ENCODE results near the gene BEND7. TPM values are rescaled to one million over a fixed set of nuclear protein-coding genes. Genes with fewer than 3 reads are reported as not detected.

BEND7 gene
- total RNA-seq, 1 donor from 2014 or later = 21.1 TPM

DNA sequence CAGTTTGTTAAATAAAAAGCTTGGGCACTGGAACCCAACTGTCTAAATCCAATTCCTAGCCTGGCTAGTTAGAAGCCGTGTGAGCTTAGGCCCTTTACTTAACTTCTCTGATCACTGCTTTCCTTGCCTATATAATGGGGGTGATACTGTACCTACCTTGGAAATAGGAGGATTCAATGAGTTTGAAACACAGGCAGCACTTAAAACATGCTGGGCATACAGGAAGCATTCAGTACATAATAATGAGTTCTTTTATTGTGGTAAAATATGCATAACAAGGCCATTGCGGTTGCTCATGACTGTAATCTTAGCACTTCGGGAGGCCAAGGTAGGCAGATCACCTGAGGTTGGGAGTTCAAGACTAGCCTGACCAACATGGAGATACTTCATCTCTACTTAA, 133.3 kb downstream of the BEND7 start:
- peaks cover 11% of the 10 kb centered on the region for H3K27me3 Mint-ChIP-seq (ENCODE audit: low read depth, unreplicated experiment)
- no peaks in the 10 kb centered on the region for H4K20me1 ChIP-seq (ENCODE audit: insufficient read depth, low read length)
- no peak overlapping the region for H3K9ac ChIP-seq (ENCODE audit: low read length)
- H3K36me3 ChIP-seq (ENCODE audit: insufficient read depth, low read length) = no peaks in the 10 kb centered on the region
- no peaks in the 10 kb centered on the region for H3K4me1 Mint-ChIP-seq (ENCODE audit: low read depth, unreplicated experiment)
- peaks cover 6% of the 10 kb centered on the region for H3K27me3 ChIP-seq (ENCODE audit: insufficient read depth, low read length)
- H3K4me2 ChIP-seq (ENCODE audit: low read length) = no peak overlapping the region
- no peaks in the 10 kb centered on the region for H3K79me2 ChIP-seq (ENCODE audit: insufficient read depth, low read length)
- H3K9me3 Mint-ChIP-seq (ENCODE audit: unreplicated experiment) = no peaks in the 10 kb centered on the region
- no peaks in the 10 kb centered on the region for H3K9me3 ChIP-seq (ENCODE audit: insufficient read depth, low read depth, low read length)
- H3K36me3 Mint-ChIP-seq (ENCODE audit: low read depth, unreplicated experiment) = no peaks in the 10 kb centered on the region
- H3K4me1 ChIP-seq (ENCODE audit: insufficient read depth, low read length) = no peaks in the 10 kb centered on the region
- no peak overlapping the region for H2AFZ ChIP-seq (ENCODE audit: low read depth, low read length)
- no peak overlapping the region for H3K27ac ChIP-seq (ENCODE audit: low read depth, low read length)
- H3K27ac Mint-ChIP-seq (ENCODE audit: unreplicated experiment) = no peak overlapping the region
- no peak for DNase-seq (ENCODE audit: low read depth)
- H3K4me3 ChIP-seq (ENCODE audit: insufficient read depth, low read depth, low read length) = no peak overlapping the region
- H3K4me3 Mint-ChIP-seq (ENCODE audit: unreplicated experiment) = no peak overlapping the region
- no peak for FAIRE-seq
- TF ChIP-seq, protein P1, sequence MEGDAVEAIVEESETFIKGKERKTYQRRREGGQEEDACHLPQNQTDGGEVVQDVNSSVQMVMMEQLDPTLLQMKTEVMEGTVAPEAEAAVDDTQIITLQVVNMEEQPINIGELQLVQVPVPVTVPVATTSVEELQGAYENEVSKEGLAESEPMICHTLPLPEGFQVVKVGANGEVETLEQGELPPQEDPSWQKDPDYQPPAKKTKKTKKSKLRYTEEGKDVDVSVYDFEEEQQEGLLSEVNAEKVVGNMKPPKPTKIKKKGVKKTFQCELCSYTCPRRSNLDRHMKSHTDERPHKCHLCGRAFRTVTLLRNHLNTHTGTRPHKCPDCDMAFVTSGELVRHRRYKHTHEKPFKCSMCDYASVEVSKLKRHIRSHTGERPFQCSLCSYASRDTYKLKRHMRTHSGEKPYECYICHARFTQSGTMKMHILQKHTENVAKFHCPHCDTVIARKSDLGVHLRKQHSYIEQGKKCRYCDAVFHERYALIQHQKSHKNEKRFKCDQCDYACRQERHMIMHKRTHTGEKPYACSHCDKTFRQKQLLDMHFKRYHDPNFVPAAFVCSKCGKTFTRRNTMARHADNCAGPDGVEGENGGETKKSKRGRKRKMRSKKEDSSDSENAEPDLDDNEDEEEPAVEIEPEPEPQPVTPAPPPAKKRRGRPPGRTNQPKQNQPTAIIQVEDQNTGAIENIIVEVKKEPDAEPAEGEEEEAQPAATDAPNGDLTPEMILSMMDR (IDR thresholded peaks at IDR 0.05; ENCODE audit: insufficient read depth, low read depth, low read length) = no peak
- TF ChIP-seq EZH2 (IDR thresholded peaks at IDR 0.05; ENCODE audit: insufficient read depth, low read length) = no peak

DNA sequence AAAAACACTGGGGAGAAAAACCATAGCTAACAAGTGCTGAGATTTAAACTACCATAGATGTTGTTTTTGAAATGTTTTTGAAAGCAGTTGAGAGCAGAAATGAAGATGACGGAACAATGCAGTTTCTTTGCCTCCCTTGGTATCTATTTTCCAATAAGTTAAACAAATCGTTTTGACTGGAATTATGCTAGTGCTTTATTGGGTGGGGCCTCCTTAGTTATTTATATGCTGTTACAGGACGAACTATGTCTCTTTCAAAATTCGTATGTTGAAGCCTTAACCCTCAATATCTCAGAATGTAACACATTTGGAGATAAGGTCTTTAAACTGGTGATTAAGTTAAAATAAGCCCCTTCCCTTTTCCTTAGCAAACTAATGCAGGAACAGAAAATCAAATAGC, 135.2 kb downstream of the BEND7 start:
- TF ChIP-seq, protein P1 (IDR thresholded peaks at IDR 0.05; ENCODE audit: insufficient read depth, low read depth, low read length) = no peak
- no peak for TF ChIP-seq EZH2 (IDR thresholded peaks at IDR 0.05; ENCODE audit: insufficient read depth, low read length)
- FAIRE-seq = no peak
- Mint-ChIP-seq H3K9me3 (ENCODE audit: unreplicated experiment) (no peaks in the 10 kb centered on the region), H3K4me3 (ENCODE audit: unreplicated experiment) (no peak overlapping the region), H3K36me3 (ENCODE audit: low read depth, unreplicated experiment) (no peaks in the 10 kb centered on the region), H3K27me3 (ENCODE audit: low read depth, unreplicated experiment) (peaks cover 11% of the 10 kb centered on the region), H3K27ac (ENCODE audit: unreplicated experiment) (no peak overlapping the region), H3K4me1 (ENCODE audit: low read depth, unreplicated experiment) (no peaks in the 10 kb centered on the region)
- Histone ChIP-seq H3K9me3 (ENCODE audit: insufficient read depth, low read depth, low read length) (no peaks in the 10 kb centered on the region), H3K4me2 (ENCODE audit: low read length) (no peak overlapping the region), H3K4me3 (ENCODE audit: insufficient read depth, low read depth, low read length) (no peak overlapping the region), H3K79me2 (ENCODE audit: insufficient read depth, low read length) (no peaks in the 10 kb centered on the region), H3K27ac (ENCODE audit: low read depth, low read length) (no peak overlapping the region), H4K20me1 (ENCODE audit: insufficient read depth, low read length) (no peaks in the 10 kb centered on the region), H3K27me3 (ENCODE audit: insufficient read depth, low read length) (peaks cover 10% of the 10 kb centered on the region), H3K9ac (ENCODE audit: low read length) (no peak overlapping the region), H2AFZ (ENCODE audit: low read depth, low read length) (no peak overlapping the region), H3K4me1 (ENCODE audit: insufficient read depth, low read length) (no peaks in the 10 kb centered on the region), H3K36me3 (ENCODE audit: insufficient read depth, low read length) (no peaks in the 10 kb centered on the region)
- no peak for DNase-seq (ENCODE audit: low read depth)

DNA sequence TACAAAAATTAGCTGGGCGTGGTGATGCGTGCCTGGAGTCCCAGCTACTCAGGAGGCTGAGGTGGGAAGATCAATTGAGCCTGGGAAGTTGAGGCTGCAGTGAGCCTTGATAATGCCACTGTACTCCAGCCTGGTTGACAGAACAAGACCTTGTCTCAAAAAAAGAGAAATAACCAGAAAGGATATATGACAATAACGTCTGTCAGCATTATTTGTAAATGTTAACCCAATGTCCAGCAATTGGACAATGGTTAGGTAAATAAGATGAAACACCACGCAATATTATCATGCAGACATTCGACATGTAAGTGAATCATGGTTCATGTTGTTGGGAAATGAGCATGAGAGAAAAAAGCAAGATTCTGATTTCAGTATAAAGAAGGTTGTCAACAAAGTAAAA, 136.1 kb downstream of the BEND7 start:
- Mint-ChIP-seq H3K27me3 (ENCODE audit: low read depth, unreplicated experiment) (peaks cover 11% of the 10 kb centered on the region), H3K4me1 (ENCODE audit: low read depth, unreplicated experiment) (no peaks in the 10 kb centered on the region), H3K9me3 (ENCODE audit: unreplicated experiment) (no peaks in the 10 kb centered on the region), H3K36me3 (ENCODE audit: low read depth, unreplicated experiment) (no peaks in the 10 kb centered on the region), H3K27ac (ENCODE audit: unreplicated experiment) (no peak overlapping the region), H3K4me3 (ENCODE audit: unreplicated experiment) (no peak overlapping the region)
- Histone ChIP-seq H3K4me3 (ENCODE audit: insufficient read depth, low read depth, low read length) (no peak overlapping the region), H3K36me3 (ENCODE audit: insufficient read depth, low read length) (no peaks in the 10 kb centered on the region), H3K4me2 (ENCODE audit: low read length) (no peak overlapping the region), H3K27me3 (ENCODE audit: insufficient read depth, low read length) (peaks cover 10% of the 10 kb centered on the region), H3K9me3 (ENCODE audit: insufficient read depth, low read depth, low read length) (no peaks in the 10 kb centered on the region), H3K4me1 (ENCODE audit: insufficient read depth, low read length) (no peaks in the 10 kb centered on the region), H3K27ac (ENCODE audit: low read depth, low read length) (no peak overlapping the region), H3K9ac (ENCODE audit: low read length) (no peak overlapping the region), H2AFZ (ENCODE audit: low read depth, low read length) (no peak overlapping the region), H3K79me2 (ENCODE audit: insufficient read depth, low read length) (no peaks in the 10 kb centered on the region), H4K20me1 (ENCODE audit: insufficient read depth, low read length) (no peaks in the 10 kb centered on the region)
- no peak for DNase-seq (ENCODE audit: low read depth)
- TF ChIP-seq, protein P1 (IDR thresholded peaks at IDR 0.05; ENCODE audit: insufficient read depth, low read depth, low read length) = no peak
- TF ChIP-seq EZH2 (IDR thresholded peaks at IDR 0.05; ENCODE audit: insufficient read depth, low read length) = no peak
- no peak for FAIRE-seq

Other genes starting within 250 kb of the BEND7 start
- 8.3 and 10.6 TPM in 2 replicates for gene PHYH, start 228.9 kb downstream of the BEND7 start, total RNA-seq
- 48.0 and 57.0 TPM in 2 replicates for gene SEPHS1, start 180.7 kb downstream of the BEND7 start, total RNA-seq
- 18.8 and 21.0 TPM in 2 replicates for gene PRPF18, start 58.0 kb upstream of the BEND7 start, total RNA-seq

Measured in astrocyte (in vitro differentiated cells and primary cell).